GM19438 (cell line): ENCODE measurements around the gene HTATIP2.
"Not testable (repeated sequence)": the region's sequence is repeated elsewhere in the genome, so short reads cannot be mapped to it uniquely, and the experiment has no call there.

ENCODE experiments used
- ATAC-seq: cut with Tn5 transposase; IDR thresholded peaks from one replicate; pipeline ENCODE4 v1.9.1; 2021; ENCODE audit warnings: low read depth; ENCODE audit not compliant: unreplicated experiment

Gene HTATIP2

DNA sequence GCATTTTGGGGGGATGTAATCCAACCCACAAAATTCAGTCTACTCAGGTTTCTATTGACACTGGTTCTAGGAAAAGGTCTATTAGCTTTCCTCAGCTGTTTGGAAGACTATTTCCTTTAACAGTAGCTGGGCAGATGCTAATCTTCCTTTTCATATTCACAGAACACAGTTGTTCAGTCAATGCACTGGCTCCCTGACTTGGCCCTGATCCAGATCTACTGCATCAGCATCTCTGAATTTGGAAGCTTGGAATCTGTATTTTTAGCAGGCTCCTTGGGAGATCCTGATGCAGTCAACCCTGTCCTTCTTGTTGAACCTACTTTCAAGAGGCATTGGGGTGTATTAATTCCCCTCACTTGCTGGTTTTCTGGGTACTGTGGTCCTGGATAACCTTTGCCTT is 6.3 kb downstream of the HTATIP2 start:
- ATAC-seq: no peak

DNA sequence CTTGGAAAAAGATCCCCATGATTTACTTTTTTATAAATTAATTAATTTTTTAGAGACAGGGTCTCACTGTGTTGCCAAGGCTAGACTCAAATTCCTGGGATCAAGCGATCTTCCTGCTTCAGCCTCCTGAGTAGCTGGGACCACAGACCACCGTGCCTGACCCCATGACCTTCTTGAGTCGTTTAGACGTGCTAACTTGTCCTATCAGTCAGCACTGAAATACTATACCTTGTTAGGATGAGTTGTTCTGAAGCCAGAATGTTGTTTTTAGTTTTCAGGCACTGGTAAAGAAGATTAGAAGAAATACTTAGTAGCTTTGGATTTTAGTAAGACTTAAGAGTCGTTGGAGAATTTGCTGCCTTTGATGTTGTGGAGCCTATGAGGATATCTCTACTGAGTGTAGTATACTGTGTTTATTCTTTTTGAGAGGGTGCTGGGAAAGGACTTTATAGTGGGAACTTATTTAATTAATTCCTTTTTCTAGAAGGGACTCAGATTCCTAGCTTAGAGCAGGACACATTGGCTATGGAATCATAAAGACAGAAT is 8.6 kb downstream of the HTATIP2 start:
- ATAC-seq: no peak

- no peak for ATAC-seq
These were observed 9.6 kb downstream of the HTATIP2 start for GRCh38 chr11:20373147-20373546.

GRCh38 chr11:20373568-20374209 is 10.2 kb downstream of the HTATIP2 start:
- no peak for ATAC-seq

DNA sequence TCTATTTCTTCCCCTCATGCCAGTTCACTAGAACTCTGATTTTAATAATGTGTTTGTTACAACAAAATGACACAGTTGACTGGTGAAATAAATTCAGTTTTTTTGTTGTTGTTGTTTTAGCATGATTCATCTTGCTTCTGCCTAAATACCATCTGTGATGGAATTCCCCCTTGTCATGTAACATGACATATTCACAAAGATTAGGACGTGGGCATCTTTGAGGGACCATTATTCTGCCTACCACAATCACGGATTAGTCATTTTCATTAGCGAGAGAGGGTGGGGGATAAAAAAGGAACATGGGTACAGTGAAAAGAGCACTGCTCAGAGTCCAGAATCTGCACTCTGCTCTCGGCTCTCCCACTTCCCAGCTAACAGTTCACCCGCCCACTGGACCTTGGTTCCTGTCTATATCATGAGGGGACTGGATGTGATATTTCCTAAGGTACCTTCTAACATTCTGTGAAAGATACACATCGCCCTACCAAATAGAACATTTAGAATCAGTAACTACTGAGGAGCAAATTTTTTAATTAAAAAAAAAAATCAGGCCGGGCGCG is 11.3 kb downstream of the HTATIP2 start:
- no peak for ATAC-seq

GRCh38 chr11:20376162-20376730 is 12.7 kb downstream of the HTATIP2 start:
- ATAC-seq: no peak

DNA sequence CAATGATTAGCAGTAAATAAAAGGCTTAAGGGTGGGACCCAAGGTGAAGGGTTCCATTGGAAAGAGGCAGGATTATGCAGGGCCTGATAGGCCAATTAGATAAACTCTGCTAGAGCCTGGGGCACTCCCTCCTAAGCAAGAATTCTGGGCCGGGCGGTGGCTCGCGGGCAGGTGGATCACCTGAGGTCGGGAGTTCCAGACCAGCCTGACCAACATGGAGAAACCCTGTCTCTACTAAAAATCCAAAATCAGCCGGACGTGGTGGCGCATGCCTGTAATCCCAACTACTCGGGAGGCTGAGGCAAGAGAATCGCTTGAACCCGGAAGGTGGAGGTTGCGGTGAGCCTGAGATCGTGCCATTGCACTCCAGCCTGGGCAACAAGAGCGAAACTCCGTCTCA is 22.5 kb downstream of the HTATIP2 start:
- not testable (repeated sequence) for ATAC-seq

- peak; percentile 79 for ATAC-seq
These were observed 24.0 kb downstream of the HTATIP2 start, which contains the start of gene PRMT3 for GRCh38 chr11:20387261-20388095. Gene PRMT3, plus strand, starts transcription at chr11:20387716. Its CDS starts 31 bp downstream, at chr11:20387747.

- ATAC-seq: peak; percentile 23
These were observed 24.9 kb downstream of the HTATIP2 start for GRCh38 chr11:20388096-20389055.

GRCh38 chr11:20397281-20397680 is 33.8 kb downstream of the HTATIP2 start:
- peak; percentile 74 for ATAC-seq

DNA sequence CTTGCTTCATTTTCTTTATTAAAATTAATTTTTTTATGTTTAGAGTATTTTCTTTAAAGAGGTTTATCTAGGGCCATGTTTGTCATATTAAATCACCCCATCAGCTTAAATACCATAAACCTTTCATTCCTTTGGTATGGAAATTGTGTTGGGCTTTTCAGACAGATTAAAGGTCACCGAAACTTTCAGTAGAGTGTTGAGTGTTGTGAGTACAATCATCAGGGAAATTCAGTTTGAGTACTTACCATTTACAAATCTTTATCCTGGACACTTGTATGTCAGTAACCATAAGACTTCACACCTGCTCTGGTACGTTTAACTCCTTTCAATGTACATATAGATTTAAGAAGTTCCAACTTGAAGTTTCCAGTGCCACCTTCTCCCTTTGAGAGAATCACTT is 36.0 kb downstream of the HTATIP2 start:
- no peak for ATAC-seq

GRCh38 chr11:20403059-20403458 is 39.5 kb downstream of the HTATIP2 start:
- ATAC-seq: no peak

DNA sequence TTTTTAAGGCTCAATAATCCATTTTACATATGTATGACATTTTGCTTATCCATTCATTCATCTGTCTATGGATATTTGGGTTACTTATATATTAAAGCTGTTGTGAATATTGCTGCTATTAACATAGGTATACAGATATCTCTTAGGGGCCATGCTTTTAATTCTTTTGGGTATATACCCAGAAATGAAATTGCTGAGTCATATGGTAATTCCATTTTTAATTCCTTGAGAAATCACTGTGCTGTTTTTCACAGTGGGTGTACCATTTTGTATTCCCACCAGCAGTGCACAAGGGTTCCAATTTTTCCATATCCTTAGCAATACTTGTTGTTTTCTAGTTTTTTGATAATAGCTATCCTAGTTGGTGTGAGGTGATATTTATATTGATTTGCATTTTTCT is 43.0 kb downstream of the HTATIP2 start:
- ATAC-seq: no peak

- ATAC-seq: no peak
These were observed 43.8 kb downstream of the HTATIP2 start for GRCh38 chr11:20407344-20407743.

DNA sequence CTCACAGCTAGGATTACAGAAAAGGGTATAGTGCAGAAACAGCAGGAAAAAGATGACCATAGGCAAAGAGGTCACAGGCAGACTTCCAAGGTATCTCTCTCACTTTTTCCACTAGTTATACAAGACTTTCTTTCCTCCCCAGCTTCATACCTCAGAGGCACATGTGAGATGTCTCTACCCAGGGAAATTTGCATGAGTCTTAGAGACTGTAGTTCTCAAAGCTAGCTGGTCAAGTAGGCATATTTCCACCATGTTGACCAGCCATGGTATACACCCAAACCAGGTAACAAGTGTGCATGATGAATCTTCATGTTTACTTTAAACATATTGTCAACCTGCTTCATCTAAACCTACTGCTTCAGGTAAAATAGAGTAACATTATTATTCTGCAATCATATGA is 51.9 kb downstream of the HTATIP2 start:
- ATAC-seq: no peak

GRCh38 chr11:20417771-20418170 is 54.3 kb downstream of the HTATIP2 start:
- ATAC-seq: no peak

DNA sequence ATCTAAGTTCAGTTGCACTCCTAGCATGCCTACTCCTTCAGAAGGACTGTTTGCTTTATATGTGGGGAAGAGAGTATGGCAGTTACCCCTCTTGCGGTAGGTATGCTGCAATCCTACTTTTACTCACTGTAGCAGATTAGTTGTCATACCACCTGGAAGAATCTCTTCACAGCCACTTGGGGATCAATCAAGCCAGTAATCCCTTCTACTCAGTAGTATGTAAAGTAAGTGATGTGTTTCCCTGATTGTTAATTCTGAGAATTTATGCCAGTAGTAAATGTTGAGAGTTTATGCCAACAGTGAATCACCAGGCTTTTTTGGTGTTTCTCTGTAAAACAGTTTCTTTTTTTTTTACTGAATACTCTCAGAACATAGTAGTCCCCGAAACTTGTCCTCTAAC is 58.4 kb downstream of the HTATIP2 start:
- no peak for ATAC-seq

DNA sequence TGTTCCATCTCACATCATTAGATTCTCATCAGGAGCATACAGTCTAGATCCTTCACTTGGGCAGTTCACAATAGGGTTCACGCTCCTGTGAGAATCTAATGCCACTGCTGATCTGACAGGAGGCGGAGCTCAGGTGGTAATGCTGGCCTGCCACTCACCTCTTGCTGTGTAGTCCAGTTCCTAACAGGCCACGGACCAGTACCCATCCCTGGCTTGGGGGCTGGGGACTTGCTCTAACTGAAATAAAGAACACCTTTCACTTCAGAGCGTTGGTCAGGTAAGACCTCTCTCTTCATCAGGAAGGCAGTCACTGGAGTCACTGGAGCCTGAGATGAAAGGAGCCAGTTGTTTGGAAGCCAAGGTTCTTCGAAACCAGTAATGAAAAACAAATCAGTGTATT is 65.7 kb downstream of the HTATIP2 start:
- ATAC-seq: no peak
